Progenitor cell of endocrine pancreas (in vitro differentiated cells): ENCODE measurements around the gene ATG14. TPM values are rescaled to one million over a fixed set of nuclear protein-coding genes. Genes with fewer than 3 reads are reported as not detected.

Experiments
- DNase-seq: peaks from one replicate; pipeline ENCODE4 v3.0.0; 2021; ENCODE audit warnings: low spot score; ENCODE audit not compliant: unreplicated experiment
- H3K27ac Mint-ChIP-seq: 2 replicates; pipeline ENCODE4 v1.8.0; 2021; ENCODE audit warnings: mild to moderate bottlenecking, moderate library complexity, mixed read lengths
- H3K27me3 Mint-ChIP-seq: 2 replicates; pipeline ENCODE4 v1.8.0; 2021; ENCODE audit warnings: mixed read lengths
- H3K36me3 Mint-ChIP-seq: 2 replicates; pipeline ENCODE4 v1.8.0; 2022; ENCODE audit warnings: mixed read lengths; ENCODE audit not compliant: insufficient read depth
- H3K4me1 Mint-ChIP-seq: 2 replicates; pipeline ENCODE4 v1.8.0; 2021; ENCODE audit warnings: low read depth, mixed read lengths
- H3K4me3 Mint-ChIP-seq: 2 replicates; pipeline ENCODE4 v1.8.0; 2021; ENCODE audit warnings: low read depth, mild to moderate bottlenecking, moderate library complexity, mixed read lengths
- H3K9me3 Mint-ChIP-seq: 2 replicates; pipeline ENCODE4 v1.8.0; 2021; ENCODE audit warnings: low read depth, mixed read lengths
- CTCF ChIP-seq: fragments of 200-600 bp; sonication (generic); IDR thresholded peaks from one replicate; pipeline ENCODE4 v1.5.0; 2021; ENCODE audit warnings: antibody characterized with exemption, mild to moderate bottlenecking; ENCODE audit not compliant: unreplicated experiment
- total RNA-seq: library from RNA; stranded (reverse); gene quantifications from 2 replicates; pipeline ENCODE4 v1.2.1, GENCODE V29; 2021

The ATG14 gene
- total RNA-seq, 1 donor from 2014 or later: 14.9 TPM

GRCh38 chr14:55353686-55354467 is 57.8 kb downstream of the ATG14 start:
- Mint-ChIP-seq H3K36me3 (peaks cover 6% of the 10 kb centered on the region), H3K27me3 (no peaks in the 10 kb centered on the region), H3K27ac (peak overlapping the region; percentile 73), H3K4me3 (no peak overlapping the region), H3K4me1 (peaks cover 5% of the 10 kb centered on the region), H3K9me3 (no peaks in the 10 kb centered on the region)
- no peak for DNase-seq
- TF ChIP-seq CTCF: no peak

GRCh38 chr14:55352201-55352600 is 59.4 kb downstream of the ATG14 start:
- Mint-ChIP-seq H3K9me3 (no peaks in the 10 kb centered on the region), H3K27ac (no peak overlapping the region), H3K36me3 (peaks cover 6% of the 10 kb centered on the region), H3K27me3 (no peaks in the 10 kb centered on the region), H3K4me1 (peaks cover 9% of the 10 kb centered on the region), H3K4me3 (no peak overlapping the region)
- no peak for DNase-seq
- TF ChIP-seq CTCF: no peak

- H3K4me1 Mint-ChIP-seq: peaks cover 13% of the 10 kb centered on the region
- H3K4me3 Mint-ChIP-seq: no peak overlapping the region
- no peaks in the 10 kb centered on the region for H3K27me3 Mint-ChIP-seq
- DNase-seq: no peak
- no peaks in the 10 kb centered on the region for H3K9me3 Mint-ChIP-seq
- no peak for TF ChIP-seq CTCF
- H3K36me3 Mint-ChIP-seq: peaks cover 6% of the 10 kb centered on the region
- H3K27ac Mint-ChIP-seq: no peak overlapping the region
Observed at GRCh38 chr14:55351111-55351510, 60.5 kb downstream of the ATG14 start.

GRCh38 chr14:55350461-55350860 is 61.2 kb downstream of the ATG14 start:
- no peak for TF ChIP-seq CTCF
- no peak for DNase-seq
- no peaks in the 10 kb centered on the region for H3K9me3 Mint-ChIP-seq
- H3K27me3 Mint-ChIP-seq: no peaks in the 10 kb centered on the region
- peaks cover 6% of the 10 kb centered on the region for H3K36me3 Mint-ChIP-seq
- H3K4me1 Mint-ChIP-seq: peaks cover 15% of the 10 kb centered on the region
- H3K4me3 Mint-ChIP-seq: no peak overlapping the region
- peak overlapping the region; percentile 46 for H3K27ac Mint-ChIP-seq

- DNase-seq: no peak
- H3K4me1 Mint-ChIP-seq: peaks cover 17% of the 10 kb centered on the region
- no peaks in the 10 kb centered on the region for H3K9me3 Mint-ChIP-seq
- H3K27ac Mint-ChIP-seq: no peak overlapping the region
- TF ChIP-seq CTCF: no peak
- no peaks in the 10 kb centered on the region for H3K27me3 Mint-ChIP-seq
- no peak overlapping the region for H3K4me3 Mint-ChIP-seq
- peaks cover 6% of the 10 kb centered on the region for H3K36me3 Mint-ChIP-seq
Observed at GRCh38 chr14:55349565-55349964, 62.1 kb downstream of the ATG14 start.
